ENCODE results near the gene GP1BA.

Gene GP1BA

GRCh38 chr17:4937553-4937952, 5.5 kb downstream of the GP1BA start:
- FAIRE-seq, result no peak
- no peak for DNase-seq (ENCODE audit: low spot score)

DNA sequence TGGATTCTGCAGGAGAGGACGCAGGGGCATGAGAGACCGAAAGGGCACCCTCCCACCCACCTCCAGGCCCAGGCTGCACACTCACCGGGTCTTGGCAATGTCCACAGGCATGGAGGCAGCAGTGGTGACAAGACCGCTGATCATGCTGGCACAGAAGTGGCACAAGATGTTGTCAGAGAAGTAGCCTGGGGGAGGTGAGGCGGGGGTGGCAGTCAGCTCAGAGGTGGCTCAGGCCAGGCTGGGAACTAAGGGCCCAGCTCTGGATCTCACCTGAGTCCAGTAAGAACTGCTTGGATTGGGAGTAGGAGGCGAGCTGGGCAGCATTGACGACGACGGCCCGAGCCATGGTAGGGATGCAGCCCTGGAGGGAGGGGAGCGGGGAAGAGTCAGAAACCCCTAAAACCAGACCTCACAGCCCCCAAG, 6.0 kb downstream of the GP1BA start:
- no peak for DNase-seq (ENCODE audit: low spot score)
- FAIRE-seq, result no peak

DNA sequence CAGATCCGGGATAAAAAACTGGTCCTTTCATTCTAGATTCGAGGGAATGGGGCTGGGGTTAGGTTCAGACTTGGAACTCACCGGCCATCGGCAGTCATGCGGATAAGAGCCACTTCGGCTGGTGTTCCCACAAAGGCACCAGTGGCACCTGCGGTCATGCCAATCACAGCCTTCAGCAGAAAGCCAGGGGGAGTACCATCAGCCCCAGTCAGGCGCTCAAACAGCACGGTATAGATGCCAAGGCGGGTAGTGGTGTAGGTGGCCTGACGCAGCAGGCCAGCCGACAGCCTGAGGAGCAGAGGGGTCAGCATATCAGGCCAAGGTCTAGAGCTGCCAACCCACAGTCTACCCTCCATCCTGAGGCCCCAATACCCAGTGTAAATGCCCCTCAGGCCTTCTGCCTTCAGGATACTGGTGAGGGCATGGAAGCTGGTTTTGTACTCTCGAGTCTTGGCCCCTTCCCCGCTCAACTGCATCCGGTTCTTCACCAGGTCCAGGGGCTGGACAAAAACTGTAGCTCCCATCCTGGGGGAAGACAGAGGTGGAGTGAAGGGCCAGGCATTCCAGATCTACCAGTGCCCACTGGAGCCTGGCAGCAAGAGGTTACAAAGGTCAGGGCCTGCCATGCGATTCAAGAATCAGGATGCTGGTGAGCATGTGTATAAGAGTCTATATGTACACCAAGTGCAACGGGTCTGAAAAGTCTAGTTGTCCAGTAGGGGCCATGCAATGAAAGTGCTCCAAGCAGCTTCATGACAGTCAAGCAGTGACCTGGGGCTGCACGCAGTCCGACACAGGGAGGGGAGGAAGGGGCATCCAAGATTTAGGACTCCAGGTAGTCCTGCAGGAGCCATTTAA, 6.8 kb downstream of the GP1BA start:
- DNase-seq (ENCODE audit: low spot score) (no peak), FAIRE-seq (no peak)

DNA sequence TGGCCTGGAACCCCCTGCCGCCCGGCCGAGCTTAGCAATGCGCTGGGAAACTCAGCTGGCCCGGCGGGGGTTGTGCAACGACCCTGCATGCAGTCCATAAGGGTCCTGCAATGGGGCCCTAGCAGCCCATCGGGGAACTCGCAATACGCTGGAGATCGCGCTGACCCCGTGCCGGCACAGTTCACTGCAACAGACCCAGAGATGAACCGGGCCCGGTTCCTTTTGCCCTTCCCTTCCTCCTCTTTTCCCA, 7.4 kb downstream of the GP1BA start:
- no peak for FAIRE-seq
- no peak for DNase-seq (ENCODE audit: low spot score)

- FAIRE-seq (peak; percentile 5), DNase-seq (ENCODE audit: low spot score) (peak; percentile 92)
These were observed 7.9 kb downstream of the GP1BA start, which contains the start of the genes RNF167 and SLC25A11 for GRCh38 chr17:4939796-4940554. TSS of gene RNF167 (plus strand) at chr17:4940268. CDS start at chr17:4940910, 642 bp downstream. TSS of gene SLC25A11 (minus strand) at chr17:4940046. CDS start at chr17:4939910, 136 bp downstream.

GRCh38 chr17:4940555-4941318, 8.7 kb downstream of the GP1BA start:
- FAIRE-seq (no peak), DNase-seq (ENCODE audit: low spot score) (peak; percentile 76)

- DNase-seq (ENCODE audit: low spot score) (no peak), FAIRE-seq (no peak)
These were observed 9.2 kb downstream of the GP1BA start for GRCh38 chr17:4941319-4941610.

GRCh38 chr17:4942760-4943508, 10.9 kb downstream of the GP1BA start:
- no peak for FAIRE-seq
- DNase-seq (ENCODE audit: low spot score), result no peak

DNA sequence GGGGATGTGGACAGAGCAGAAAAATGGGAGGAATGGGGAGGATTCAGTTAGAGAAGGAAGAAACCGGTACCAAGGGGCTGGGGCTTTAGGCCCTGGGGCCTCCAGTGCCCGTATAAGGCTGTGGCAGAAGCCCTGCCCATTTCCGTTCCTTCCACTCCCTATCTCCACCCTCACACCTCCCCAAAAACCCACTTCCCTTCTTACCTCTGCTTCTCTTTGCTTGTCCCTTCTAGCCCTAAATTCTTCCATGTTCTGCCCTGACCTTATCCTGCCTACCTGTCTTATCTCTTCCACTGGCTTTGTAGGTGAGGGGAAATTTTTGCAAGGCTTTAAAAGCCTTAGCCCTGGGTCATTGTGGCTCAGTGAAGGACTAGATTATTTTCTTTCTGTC, 12.1 kb downstream of the GP1BA start:
- FAIRE-seq (no peak), DNase-seq (ENCODE audit: low spot score) (no peak)

DNA sequence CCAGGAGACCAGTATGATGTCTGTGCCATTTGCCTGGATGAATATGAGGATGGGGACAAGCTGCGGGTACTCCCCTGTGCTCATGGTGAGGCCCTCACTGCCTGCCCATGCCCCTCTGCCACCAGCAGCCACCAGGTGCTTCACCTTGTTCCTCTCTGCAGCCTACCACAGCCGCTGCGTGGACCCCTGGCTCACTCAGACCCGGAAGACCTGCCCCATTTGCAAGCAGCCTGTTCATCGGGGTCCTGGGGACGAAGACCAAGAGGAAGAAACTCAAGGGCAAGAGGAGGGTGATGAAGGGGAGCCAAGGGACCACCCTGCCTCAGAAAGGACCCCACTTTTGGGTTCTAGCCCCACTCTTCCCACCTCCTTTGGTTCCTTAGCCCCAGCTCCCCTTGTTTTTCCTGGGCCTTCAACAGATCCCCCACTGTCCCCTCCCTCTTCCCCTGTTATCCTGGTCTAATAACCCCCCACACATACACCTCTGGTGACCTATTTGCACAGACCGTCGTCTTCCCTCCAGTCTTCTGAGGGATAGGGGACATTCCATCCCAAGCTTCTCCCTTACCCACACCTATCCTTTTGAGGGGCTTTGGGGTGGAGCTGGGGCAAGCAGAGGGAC, 12.6 kb downstream of the GP1BA start:
- DNase-seq (ENCODE audit: low spot score) (no peak), FAIRE-seq (no peak)

DNA sequence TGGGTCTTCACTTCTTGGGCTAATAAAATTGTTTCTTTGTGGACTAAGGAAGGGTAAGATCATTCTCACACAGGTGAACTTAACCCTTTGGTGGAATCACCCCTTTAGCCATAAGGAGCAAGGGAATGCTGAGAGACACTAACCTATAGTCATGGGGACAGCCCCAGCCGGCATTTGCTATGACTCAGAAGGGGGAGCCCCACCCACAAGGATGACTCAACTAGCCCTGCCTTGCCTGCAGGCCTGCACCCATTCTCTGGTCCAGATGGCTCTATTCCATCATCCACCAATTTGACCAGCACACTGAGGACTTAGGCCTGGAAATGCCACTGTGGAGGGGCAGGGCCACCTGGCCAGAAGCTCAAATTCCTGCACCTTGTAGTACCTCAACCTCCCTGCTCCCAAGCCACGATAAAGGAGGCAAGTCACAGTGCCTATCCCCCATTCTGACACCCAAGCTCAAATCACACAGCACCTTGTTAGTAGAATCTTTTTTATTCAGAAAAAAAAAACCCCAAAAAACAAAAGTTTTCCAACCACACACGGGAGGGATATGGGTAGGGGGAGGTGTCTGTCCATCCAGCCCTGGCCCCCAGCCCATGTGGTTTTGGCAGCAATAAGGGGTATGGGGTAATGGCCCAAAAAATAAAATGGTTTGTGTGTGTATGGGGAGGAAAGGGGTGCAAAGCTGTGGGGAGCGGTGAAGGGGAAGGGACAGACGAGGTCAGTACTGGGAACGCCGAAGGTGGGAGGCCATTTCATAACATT, 13.3 kb downstream of the GP1BA start:
- FAIRE-seq, result no peak
- DNase-seq (ENCODE audit: low spot score), result peak; percentile 78

- DNase-seq (ENCODE audit: low spot score) (no peak), FAIRE-seq (no peak)
These were observed 13.8 kb downstream of the GP1BA start for GRCh38 chr17:4945944-4946280.

DNA sequence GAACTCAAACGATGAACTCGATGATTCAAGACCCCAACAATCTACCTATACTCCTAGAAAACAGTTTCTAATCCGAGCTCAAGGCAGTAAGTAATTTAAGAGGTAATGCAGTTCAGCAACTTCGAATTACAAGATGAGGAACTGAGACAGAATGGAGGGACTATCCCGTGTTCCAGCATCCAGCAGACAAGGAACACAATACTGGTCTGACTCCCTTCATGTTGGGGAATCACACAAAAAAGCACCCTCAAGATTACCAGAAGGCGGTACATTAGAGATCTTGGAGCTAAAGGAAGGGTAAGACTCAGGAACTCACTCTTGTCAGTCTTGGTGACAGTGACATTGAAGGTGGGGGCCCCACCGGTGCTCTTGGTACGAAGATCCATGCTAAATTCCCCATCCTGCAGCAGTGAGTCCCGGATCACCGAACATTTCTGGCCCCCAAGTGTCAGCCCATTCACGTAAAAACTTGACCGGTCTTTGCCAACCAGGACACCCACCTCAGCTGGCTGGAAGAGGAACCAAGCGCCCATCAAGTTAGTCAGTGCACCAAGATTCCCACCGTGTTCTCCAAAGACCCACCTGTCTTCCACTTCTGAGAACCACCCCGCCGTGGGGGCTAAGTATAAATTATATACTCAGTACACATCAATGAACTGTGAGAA, 14.4 kb downstream of the GP1BA start:
- FAIRE-seq (no peak), DNase-seq (ENCODE audit: low spot score) (no peak)

DNA sequence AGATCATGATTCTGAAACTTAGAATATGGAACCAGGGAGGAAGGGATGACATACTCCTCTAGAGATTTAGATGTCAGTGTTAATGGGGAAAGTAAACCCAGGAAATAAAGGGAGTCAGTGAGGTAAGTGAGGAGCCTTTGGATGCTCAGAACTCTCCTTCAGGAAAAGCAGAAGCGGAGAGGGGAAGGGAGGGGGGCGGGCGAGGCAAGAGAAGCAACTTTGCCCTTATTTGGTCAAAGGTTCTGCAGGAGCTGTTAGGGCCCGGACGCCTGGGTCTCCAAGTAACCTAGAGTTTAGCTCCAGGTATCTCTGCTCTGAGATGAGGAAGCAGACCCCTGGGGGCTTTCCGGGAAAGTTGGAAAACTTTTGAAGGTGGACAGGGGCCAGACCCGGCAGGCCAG, 14.9 kb downstream of the GP1BA start:
- FAIRE-seq (no peak), DNase-seq (ENCODE audit: low spot score) (no peak)

- no peak for FAIRE-seq
- peak; percentile 50 for DNase-seq (ENCODE audit: low spot score)
These were observed 15.5 kb downstream of the GP1BA start for GRCh38 chr17:4947411-4948165.

GRCh38 chr17:4948166-4948930, 16.3 kb downstream of the GP1BA start, which contains the start of gene PFN1:
TSS of gene PFN1 (minus strand) at chr17:4948530. CDS start at chr17:4948394, 136 bp downstream.
- peak; percentile 75 for DNase-seq (ENCODE audit: low spot score)
- no peak for FAIRE-seq

DNA sequence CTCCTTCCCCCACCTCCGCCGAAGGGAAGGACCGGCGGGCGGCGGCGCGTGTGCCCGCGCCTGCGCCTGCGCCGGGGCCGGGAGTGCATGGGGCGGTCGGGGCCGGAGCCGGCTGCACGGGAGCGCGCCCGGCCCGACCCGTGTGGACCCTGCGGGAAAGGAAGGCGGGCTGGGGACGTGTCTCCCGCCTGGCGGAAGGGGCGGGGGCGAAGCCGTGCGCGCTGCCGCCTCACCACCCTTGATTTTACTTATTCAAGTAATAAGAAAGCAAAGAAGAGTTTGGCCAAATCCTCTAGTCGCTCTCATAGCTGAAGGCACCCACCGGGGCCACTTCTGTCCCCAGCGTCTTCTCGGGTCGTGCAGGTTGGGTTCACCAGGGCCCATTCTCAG, 16.8 kb downstream of the GP1BA start:
- FAIRE-seq, result no peak
- DNase-seq (ENCODE audit: low spot score), result peak; percentile 85

All from urothelium cell line (cell line).